ENCODE results near the gene NUTM1.

The NUTM1 gene

GRCh38 chr15:34365091-34365825, 22.1 kb downstream of the NUTM1 start:
- no peak for DNase-seq (ENCODE audit: low read depth)
- H3K4me3 ChIP-seq (ENCODE audit: low read depth, low read length) = peak overlapping the region; percentile 88
- TF ChIP-seq, protein P1, sequence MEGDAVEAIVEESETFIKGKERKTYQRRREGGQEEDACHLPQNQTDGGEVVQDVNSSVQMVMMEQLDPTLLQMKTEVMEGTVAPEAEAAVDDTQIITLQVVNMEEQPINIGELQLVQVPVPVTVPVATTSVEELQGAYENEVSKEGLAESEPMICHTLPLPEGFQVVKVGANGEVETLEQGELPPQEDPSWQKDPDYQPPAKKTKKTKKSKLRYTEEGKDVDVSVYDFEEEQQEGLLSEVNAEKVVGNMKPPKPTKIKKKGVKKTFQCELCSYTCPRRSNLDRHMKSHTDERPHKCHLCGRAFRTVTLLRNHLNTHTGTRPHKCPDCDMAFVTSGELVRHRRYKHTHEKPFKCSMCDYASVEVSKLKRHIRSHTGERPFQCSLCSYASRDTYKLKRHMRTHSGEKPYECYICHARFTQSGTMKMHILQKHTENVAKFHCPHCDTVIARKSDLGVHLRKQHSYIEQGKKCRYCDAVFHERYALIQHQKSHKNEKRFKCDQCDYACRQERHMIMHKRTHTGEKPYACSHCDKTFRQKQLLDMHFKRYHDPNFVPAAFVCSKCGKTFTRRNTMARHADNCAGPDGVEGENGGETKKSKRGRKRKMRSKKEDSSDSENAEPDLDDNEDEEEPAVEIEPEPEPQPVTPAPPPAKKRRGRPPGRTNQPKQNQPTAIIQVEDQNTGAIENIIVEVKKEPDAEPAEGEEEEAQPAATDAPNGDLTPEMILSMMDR (IDR thresholded peaks at IDR 0.05; ENCODE audit: low read depth, low read length, missing control alignments) = no peak

DNA sequence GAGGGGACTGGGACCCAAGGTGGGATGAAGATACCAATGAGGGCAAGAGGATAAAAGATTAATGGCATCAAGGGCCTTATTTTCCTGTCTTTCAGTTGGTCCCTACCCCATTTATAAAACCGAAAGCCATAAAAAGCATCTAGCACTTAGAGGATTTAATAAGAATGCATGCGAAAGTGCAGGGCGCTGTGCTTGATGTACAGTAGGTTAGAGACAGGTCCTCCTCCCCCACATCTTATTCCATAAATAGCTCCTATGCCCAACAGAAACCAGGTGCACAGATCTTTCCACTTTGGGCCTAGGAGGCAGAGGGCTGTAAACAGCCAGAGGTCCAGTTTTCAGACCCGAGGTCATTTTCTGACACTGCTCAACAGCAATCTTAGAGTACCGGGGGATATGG, 22.7 kb downstream of the NUTM1 start:
- TF ChIP-seq, protein P1 (IDR thresholded peaks at IDR 0.05; ENCODE audit: low read depth, low read length, missing control alignments) = no peak
- no peak for DNase-seq (ENCODE audit: low read depth)
- peak overlapping the region; percentile 88 for H3K4me3 ChIP-seq (ENCODE audit: low read depth, low read length)

DNA sequence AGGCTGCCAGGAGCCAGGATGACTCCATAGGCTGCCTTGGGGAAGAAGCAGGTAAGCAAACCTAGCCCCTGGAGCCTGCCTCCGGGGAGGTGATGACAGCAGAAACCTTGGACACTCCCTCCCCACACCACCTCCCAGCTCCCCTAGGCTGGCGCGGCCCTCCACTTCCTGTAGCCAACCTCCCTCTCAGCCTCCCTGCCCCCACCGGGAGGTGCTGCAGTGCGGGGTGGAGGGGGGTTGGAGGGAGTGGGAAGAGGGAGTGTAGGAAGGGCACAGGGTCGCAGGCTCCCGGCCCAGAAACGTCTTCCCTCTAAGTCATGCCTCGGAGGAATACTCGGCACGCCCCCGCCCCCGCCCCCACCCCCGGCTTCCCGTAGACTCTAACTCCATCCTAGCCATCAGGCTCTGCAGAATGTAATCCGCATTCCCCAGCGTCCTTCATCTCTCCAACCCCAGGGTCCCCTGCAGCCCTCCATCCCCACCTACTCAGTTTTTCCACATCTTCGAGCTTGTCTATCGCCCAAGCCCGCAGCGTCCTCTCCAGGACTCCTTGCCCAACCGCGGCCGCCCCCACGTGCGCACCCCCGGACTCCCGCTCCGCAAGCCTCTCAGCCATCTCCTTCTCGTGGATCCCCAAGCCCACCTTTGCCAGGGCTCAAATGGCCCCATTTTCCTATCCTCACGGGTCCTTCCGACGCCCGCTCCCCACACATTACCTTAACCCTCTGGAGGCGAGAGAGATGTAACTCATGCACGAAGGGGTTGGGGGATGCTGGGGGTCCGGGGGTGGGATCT, 23.4 kb downstream of the NUTM1 start:
- TF ChIP-seq, protein P1 (IDR thresholded peaks at IDR 0.05; ENCODE audit: low read depth, low read length, missing control alignments) = no peak
- H3K4me3 ChIP-seq (ENCODE audit: low read depth, low read length) = peak overlapping the region; percentile 88
- no peak for DNase-seq (ENCODE audit: low read depth)

DNA sequence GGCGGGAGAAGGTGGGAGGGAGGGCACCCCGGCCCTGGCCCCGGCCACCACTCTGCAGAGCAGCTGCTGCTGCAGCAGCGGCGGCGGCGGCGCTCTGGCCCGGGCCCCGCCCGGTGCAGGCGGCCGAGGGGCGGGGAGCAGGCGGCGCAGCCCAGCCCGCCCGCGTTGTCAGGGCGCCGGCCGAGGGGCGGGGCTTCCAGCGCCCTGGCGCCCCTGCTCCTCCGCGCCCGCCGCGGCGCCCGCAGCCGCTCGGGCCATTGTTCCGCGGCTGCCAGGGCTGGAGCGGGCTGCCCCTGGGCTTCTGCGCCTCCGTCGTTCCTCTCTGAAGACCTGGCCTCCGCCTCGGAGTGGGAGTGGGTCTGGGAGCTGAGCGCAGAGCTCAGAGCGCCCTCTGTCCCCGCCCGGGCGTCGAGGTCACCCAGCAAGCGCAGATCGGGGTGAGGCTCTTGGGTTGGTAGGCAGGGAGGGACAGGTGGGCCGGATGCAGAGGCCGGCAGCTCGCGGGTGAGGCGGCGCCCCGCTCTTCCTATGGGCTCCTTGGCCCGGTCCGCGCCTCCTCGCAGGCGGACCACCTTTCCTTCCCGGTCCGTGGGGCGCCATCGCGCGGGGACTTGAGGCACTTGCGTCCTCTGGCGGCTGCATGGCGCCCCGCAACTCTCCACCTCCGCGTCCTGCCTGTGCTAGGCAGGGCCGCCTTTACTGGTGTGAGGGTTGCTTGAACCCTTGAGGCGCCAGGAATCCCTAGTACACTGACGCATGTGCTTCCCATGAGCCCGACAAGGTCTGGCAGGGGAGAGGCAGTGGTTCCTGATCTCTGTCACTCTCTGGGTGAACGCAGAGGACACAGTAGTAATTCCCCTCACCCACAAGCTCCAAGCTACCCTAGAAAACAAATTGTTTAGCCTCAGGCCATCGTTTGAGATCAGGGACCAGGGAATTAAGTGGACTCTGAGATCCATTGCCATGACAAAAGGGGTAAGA, 24.3 kb downstream of the NUTM1 start, which contains the start of gene LPCAT4:
LPCAT4 (minus strand) TSS at position 96 of the 981 bp plus-strand sequence. CDS start 96 bp downstream, outside the sequence.
- peak within 1 kb of the TSS; percentile 88 for H3K4me3 ChIP-seq (ENCODE audit: low read depth, low read length)
- TF ChIP-seq, protein P1 (IDR thresholded peaks at IDR 0.05; ENCODE audit: low read depth, low read length, missing control alignments) = peak; percentile 93
- peak; percentile 77 for DNase-seq (ENCODE audit: low read depth)

DNA sequence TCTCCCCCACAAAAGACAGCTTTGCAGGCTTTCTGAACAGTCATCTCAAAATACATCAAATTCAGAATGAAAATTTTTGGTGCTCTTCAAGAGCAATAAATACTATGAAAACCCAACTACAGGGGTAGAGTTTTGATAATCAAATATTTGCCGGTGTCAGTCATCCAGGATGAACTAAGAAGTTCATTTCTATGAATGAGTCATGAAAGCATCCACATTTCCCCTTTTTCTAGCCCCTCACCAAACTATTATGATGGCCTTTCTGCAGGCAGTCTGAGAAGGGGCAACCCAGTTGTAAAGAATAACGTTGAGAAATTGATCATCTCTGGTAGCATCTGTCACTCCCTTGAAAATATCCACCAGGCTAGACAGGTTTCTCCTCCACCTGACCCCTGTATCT, 27.0 kb downstream of the NUTM1 start:
- no peak overlapping the region for H3K4me3 ChIP-seq (ENCODE audit: low read depth, low read length)
- TF ChIP-seq, protein P1 (IDR thresholded peaks at IDR 0.05; ENCODE audit: low read depth, low read length, missing control alignments) = no peak
- no peak for DNase-seq (ENCODE audit: low read depth)

DNA sequence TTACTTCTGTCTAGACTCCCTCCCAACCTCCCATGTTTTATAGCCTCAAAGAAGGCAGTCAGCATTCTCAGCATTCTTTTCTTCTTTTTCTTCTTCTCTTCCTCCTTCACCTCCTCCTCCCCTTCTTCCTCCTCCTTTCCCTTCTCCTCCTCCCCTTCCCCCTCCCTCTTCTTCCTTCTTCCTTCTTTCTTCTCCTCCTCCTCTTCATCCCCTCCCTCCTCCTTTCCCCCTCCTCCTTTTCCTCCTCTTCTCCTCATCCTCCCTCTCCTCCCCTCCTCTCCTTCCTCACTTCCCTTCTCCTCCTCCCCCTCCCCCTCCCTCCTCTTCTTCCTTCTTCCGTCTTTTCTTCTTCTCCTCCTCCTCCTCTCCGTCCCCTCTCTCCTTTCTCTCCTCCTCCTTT, 27.5 kb downstream of the NUTM1 start:
- DNase-seq (ENCODE audit: low read depth) = no peak
- TF ChIP-seq, protein P1 (IDR thresholded peaks at IDR 0.05; ENCODE audit: low read depth, low read length, missing control alignments) = no peak
- no peak overlapping the region for H3K4me3 ChIP-seq (ENCODE audit: low read depth, low read length)
